ENCODE results near the gene ARHGEF1. TPM values are rescaled to one million over a fixed set of nuclear protein-coding genes. Genes with fewer than 3 reads are reported as not detected.

ARHGEF1 gene
- total RNA-seq, 1 donor from 2014 or later: 69.9 TPM

GRCh38 chr19:41901707-41902360 is 18.9 kb downstream of the ARHGEF1 start:
- no peak for TF ChIP-seq CTCF (conservative IDR thresholded peaks at IDR 0.05)
- Mint-ChIP-seq H3K27me3 (ENCODE audit: low read depth) (no peaks in the 10 kb centered on the region), H3K9me3 (no peaks in the 10 kb centered on the region), H3K36me3 (ENCODE audit: low read depth) (peaks cover 7% of the 10 kb centered on the region), H3K4me3 (no peak overlapping the region), H3K4me1 (peaks cover 4% of the 10 kb centered on the region), H3K27ac (ENCODE audit: unreplicated experiment) (no peak overlapping the region)
- DNase-seq (ENCODE audit: low read depth, low spot score): no peak

- Mint-ChIP-seq H3K4me3 (no peak overlapping the region), H3K27ac (ENCODE audit: unreplicated experiment) (no peak overlapping the region), H3K27me3 (ENCODE audit: low read depth) (peaks cover 3% of the 10 kb centered on the region), H3K9me3 (no peaks in the 10 kb centered on the region), H3K4me1 (peaks cover 4% of the 10 kb centered on the region), H3K36me3 (ENCODE audit: low read depth) (peaks cover 7% of the 10 kb centered on the region)
- TF ChIP-seq CTCF (conservative IDR thresholded peaks at IDR 0.05): no peak
- DNase-seq (ENCODE audit: low read depth, low spot score): no peak
Measured at GRCh38 chr19:41902594-41902993, 19.6 kb downstream of the ARHGEF1 start.

GRCh38 chr19:41903193-41903953 is 20.4 kb downstream of the ARHGEF1 start:
- no peak overlapping the region for H3K27ac Mint-ChIP-seq (ENCODE audit: unreplicated experiment)
- no peak for TF ChIP-seq CTCF (conservative IDR thresholded peaks at IDR 0.05)
- peaks cover 3% of the 10 kb centered on the region for H3K27me3 Mint-ChIP-seq (ENCODE audit: low read depth)
- peaks cover 7% of the 10 kb centered on the region for H3K36me3 Mint-ChIP-seq (ENCODE audit: low read depth)
- peaks cover 4% of the 10 kb centered on the region for H3K4me1 Mint-ChIP-seq
- no peak overlapping the region for H3K4me3 Mint-ChIP-seq
- H3K9me3 Mint-ChIP-seq: no peaks in the 10 kb centered on the region
- no peak for DNase-seq (ENCODE audit: low read depth, low spot score)

- Mint-ChIP-seq H3K9me3 (no peaks in the 10 kb centered on the region), H3K36me3 (ENCODE audit: low read depth) (peaks cover 5% of the 10 kb centered on the region), H3K4me1 (peaks cover 4% of the 10 kb centered on the region), H3K27me3 (ENCODE audit: low read depth) (peaks cover 5% of the 10 kb centered on the region), H3K4me3 (no peak overlapping the region), H3K27ac (ENCODE audit: unreplicated experiment) (no peak overlapping the region)
- no peak for TF ChIP-seq CTCF (conservative IDR thresholded peaks at IDR 0.05)
- DNase-seq (ENCODE audit: low read depth, low spot score): no peak
Measured at GRCh38 chr19:41904118-41904870, 21.3 kb downstream of the ARHGEF1 start.

- Mint-ChIP-seq H3K4me1 (peaks cover 4% of the 10 kb centered on the region), H3K27ac (ENCODE audit: unreplicated experiment) (no peak overlapping the region), H3K36me3 (ENCODE audit: low read depth) (peaks cover 5% of the 10 kb centered on the region), H3K9me3 (no peaks in the 10 kb centered on the region), H3K27me3 (ENCODE audit: low read depth) (peaks cover 8% of the 10 kb centered on the region), H3K4me3 (no peak overlapping the region)
- TF ChIP-seq CTCF (conservative IDR thresholded peaks at IDR 0.05): no peak
- no peak for DNase-seq (ENCODE audit: low read depth, low spot score)
Measured at GRCh38 chr19:41905273-41906002, 22.5 kb downstream of the ARHGEF1 start.
